ENCODE measurements around the gene SUN1.

DNA sequence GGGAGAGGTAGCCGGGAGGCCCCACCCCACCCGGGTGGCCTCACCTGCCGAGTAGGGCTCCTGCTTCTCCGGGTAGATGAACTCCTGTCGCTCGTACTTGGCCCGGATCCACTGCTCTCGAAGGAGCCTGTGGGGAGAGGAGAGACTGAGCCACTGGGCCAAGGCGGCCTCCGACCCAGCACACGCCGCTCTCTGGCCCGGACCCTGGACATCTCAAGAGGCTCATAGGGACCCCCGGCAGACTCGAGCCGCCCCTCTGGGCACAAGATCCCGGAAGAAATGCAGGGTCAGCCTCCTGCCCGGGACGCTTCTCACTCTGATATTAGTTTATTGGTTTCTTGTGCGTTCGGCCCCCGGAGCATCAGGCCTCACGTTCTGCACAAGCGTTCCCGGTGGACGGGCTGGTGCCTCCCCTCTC is 87.7 kb downstream of the SUN1 start:
- TF ChIP-seq, protein P1, sequence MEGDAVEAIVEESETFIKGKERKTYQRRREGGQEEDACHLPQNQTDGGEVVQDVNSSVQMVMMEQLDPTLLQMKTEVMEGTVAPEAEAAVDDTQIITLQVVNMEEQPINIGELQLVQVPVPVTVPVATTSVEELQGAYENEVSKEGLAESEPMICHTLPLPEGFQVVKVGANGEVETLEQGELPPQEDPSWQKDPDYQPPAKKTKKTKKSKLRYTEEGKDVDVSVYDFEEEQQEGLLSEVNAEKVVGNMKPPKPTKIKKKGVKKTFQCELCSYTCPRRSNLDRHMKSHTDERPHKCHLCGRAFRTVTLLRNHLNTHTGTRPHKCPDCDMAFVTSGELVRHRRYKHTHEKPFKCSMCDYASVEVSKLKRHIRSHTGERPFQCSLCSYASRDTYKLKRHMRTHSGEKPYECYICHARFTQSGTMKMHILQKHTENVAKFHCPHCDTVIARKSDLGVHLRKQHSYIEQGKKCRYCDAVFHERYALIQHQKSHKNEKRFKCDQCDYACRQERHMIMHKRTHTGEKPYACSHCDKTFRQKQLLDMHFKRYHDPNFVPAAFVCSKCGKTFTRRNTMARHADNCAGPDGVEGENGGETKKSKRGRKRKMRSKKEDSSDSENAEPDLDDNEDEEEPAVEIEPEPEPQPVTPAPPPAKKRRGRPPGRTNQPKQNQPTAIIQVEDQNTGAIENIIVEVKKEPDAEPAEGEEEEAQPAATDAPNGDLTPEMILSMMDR (IDR thresholded peaks at IDR 0.05): no peak
- no peak for TF ChIP-seq POLR2A (IDR thresholded peaks at IDR 0.05)
- no peak for TF ChIP-seq POLR2AphosphoS5 (IDR thresholded peaks at IDR 0.05)

Data from breast epithelium (tissue), 3 donors.